BJ (cell line): ENCODE data around the gene MRPS34. TPM values are rescaled to one million over a fixed set of nuclear protein-coding genes. Genes with fewer than 3 reads are reported as not detected.

Source experiments
- CTCF ChIA-PET: fragments of 350-600 bp; formaldehyde crosslinking; extraction: SDS; loops from one replicate; lab custom pipeline; 2021; ENCODE audit warnings: antibody characterized with exemption, inconsistent platforms; lab: Yijun Ruan, JAX
- POLR2A ChIA-PET: fragments of 300-600 bp; sonication (Branson Sonifier 250); formaldehyde crosslinking; extraction: SDS; loops from one replicate; lab custom pipeline; 2021; ENCODE audit warnings: antibody characterized with exemption; lab: Charles Lee
- DNase-seq: peaks from one replicate; pipeline ENCODE4 v3.0.0-alpha.2; 2011; ENCODE audit warnings: low read depth
- H3K27me3 ChIP-seq: 2 replicates; pipeline ENCODE4 v1.6.0; 2011; ENCODE audit warnings: low read length; ENCODE audit not compliant: control insufficient read depth, insufficient read depth
- H3K36me3 ChIP-seq: 2 replicates; pipeline ENCODE4 v1.5.1; 2011; ENCODE audit warnings: low read length; ENCODE audit not compliant: control insufficient read depth, insufficient read depth
- H3K4me3 ChIP-seq: 2 replicates; pipeline ENCODE4 v1.5.1; 2011; ENCODE audit warnings: low read depth, mild to moderate bottlenecking, control low read depth, low read length
- polyA plus RNA-seq: library from polyadenylated mRNA; depleted of rRNA; stranded (reverse); fragments of >200 nt; gene quantifications from 2 replicates; pipeline ENCODE4 v1.2.3, GENCODE V29; 2011
- TF ChIP-seq, protein P1 (sequence below): IDR thresholded peaks from 2 replicates; pipeline ENCODE4 v1.5.1; 2011; ENCODE audit warnings: low read depth, mild to moderate bottlenecking, control low read depth, inconsistent platforms, low read length, moderate library complexity; ENCODE audit not compliant: insufficient read depth

The MRPS34 gene
- polyA plus RNA-seq, 1 experiment = 69.6 TPM

DNA sequence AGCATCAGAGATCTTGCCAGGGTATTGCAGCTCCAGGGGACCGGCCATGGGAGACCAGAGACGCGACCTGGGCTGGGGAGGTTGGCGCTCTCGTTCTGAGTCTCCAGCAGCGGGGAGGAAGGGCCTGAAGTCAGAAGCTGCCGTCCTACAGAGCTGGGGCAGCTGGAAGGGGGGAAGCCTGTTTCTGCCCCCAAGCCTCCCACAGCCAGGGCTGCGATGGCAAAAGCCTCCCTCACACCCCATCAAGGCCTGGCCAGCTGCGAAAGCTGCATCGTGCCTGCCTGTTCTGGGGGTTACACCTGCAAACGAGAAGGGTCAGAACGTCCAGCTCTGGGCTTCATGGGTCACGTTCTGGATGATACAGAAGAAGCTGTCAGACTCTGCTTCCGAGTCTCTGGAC, 40.9 kb downstream of the MRPS34 start:
- no peak overlapping the region for H3K4me3 ChIP-seq
- DNase-seq = no peak
- ChIA-PET POLR2A (no interaction called here), CTCF (no interaction called here)
- H3K36me3 ChIP-seq = peaks cover 36% of the 10 kb centered on the region
- H3K27me3 ChIP-seq = no peaks in the 10 kb centered on the region
- TF ChIP-seq, protein P1, sequence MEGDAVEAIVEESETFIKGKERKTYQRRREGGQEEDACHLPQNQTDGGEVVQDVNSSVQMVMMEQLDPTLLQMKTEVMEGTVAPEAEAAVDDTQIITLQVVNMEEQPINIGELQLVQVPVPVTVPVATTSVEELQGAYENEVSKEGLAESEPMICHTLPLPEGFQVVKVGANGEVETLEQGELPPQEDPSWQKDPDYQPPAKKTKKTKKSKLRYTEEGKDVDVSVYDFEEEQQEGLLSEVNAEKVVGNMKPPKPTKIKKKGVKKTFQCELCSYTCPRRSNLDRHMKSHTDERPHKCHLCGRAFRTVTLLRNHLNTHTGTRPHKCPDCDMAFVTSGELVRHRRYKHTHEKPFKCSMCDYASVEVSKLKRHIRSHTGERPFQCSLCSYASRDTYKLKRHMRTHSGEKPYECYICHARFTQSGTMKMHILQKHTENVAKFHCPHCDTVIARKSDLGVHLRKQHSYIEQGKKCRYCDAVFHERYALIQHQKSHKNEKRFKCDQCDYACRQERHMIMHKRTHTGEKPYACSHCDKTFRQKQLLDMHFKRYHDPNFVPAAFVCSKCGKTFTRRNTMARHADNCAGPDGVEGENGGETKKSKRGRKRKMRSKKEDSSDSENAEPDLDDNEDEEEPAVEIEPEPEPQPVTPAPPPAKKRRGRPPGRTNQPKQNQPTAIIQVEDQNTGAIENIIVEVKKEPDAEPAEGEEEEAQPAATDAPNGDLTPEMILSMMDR = no peak

DNA sequence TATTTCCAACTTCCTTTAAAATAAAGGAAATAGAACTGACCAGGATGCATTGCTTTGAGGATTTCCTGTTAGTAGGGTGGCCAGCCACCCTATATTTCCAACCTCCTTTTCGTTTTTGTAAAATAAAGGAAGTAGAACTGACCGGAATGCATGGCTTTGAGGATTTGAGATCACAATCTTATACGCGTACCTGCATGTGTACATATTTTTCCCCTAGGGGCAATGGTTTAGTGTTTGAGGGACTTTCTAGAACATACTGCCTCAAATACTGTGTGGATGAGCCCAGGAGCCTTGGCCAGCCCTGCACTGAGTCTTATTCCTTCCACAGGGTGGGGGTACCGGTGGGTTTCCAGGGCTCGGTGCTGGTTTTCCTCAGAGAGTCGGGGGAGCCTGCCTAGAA, 41.3 kb downstream of the MRPS34 start:
- ChIA-PET CTCF (no interaction called here), POLR2A (no interaction called here)
- no peak overlapping the region for H3K4me3 ChIP-seq
- no peaks in the 10 kb centered on the region for H3K27me3 ChIP-seq
- peaks cover 41% of the 10 kb centered on the region for H3K36me3 ChIP-seq
- DNase-seq = no peak
- TF ChIP-seq, protein P1 = no peak

DNA sequence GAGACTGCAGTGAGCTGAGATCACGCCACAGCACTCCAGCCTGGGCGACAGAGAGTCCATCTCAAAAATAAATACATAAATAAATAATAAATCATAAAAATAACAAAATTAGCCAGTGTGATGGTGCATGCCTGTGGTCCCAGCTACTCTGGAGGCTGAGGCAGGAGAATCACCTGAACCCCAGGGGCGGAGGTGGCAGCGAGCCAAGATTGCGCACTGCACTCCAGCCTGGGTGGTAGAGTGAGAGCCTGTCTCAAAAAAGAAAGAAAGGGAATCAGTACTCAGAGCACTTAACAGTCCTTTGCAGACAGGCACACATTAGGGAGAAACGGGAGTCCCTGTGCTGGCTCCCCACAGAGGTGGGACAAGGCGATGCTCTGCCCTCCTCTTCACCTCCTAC, 41.9 kb downstream of the MRPS34 start:
- H3K27me3 ChIP-seq = no peaks in the 10 kb centered on the region
- POLR2A ChIA-PET = no interaction called here
- H3K4me3 ChIP-seq = no peak overlapping the region
- H3K36me3 ChIP-seq = peaks cover 43% of the 10 kb centered on the region
- no peak for DNase-seq
- TF ChIP-seq, protein P1 = no peak
- CTCF ChIA-PET = no interaction called here

DNA sequence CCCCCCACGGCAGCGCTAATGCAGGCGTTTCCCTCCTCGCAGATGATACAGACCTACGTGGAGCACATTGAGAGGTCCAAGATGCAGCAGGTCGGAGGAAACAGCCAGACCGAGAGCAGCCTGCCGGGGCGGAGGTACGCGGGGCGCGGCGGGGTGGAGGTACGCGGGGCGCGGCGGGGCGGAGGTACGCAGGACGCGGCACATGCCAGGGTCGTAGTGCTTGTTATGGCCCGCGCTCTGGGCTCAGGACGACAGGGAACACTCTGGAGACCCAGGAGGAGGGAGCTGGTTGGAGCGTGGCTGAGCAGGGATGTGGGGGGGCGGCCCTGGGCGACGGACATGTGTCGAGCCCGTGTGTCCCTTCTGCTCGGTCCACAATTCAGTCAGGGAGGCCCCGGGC, 43.5 kb downstream of the MRPS34 start:
- TF ChIP-seq, protein P1 = no peak
- H3K36me3 ChIP-seq = peaks cover 43% of the 10 kb centered on the region
- CTCF ChIA-PET = no interaction called here
- POLR2A ChIA-PET = no interaction called here
- H3K27me3 ChIP-seq = no peaks in the 10 kb centered on the region
- no peak overlapping the region for H3K4me3 ChIP-seq
- no peak for DNase-seq

DNA sequence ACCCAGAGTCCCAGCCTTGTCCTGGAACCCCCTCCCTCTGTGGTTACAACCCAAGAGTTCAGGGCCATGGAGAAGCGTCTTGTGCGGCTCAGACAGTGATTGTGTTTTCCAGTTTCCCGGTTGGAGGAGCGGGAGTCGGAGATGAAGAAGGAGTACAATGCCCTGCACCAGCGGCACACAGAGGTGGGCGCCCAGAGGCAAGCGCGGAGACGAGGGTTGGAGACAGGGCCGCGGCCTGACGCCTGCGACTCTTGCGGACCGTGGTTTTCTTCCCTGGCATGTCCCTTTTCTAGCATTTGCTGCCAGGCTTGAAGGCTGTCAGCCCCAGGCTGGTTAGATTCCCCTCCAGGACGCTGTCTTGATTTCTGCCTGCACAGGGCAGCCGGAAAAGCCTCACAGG, 43.9 kb downstream of the MRPS34 start:
- CTCF ChIA-PET = no interaction called here
- TF ChIP-seq, protein P1 = no peak
- Histone ChIP-seq H3K4me3 (no peak overlapping the region), H3K27me3 (no peaks in the 10 kb centered on the region), H3K36me3 (peaks cover 39% of the 10 kb centered on the region)
- POLR2A ChIA-PET = no interaction called here
- no peak for DNase-seq
